ENCODE data around the gene IL33. TPM values are rescaled to one million over a fixed set of nuclear protein-coding genes. Genes with fewer than 3 reads are reported as not detected.

IL33 gene
- total RNA-seq, 2 experiments from 2014 or later: not detected

GRCh38 chr9:6194934-6195333, 20.7 kb upstream of the IL33 start:
- CTCF ChIA-PET: interaction anchor here (0.6 to 1.5 kb wide), 5 partner anchors 9 to 649 kb away, joined by 3 to 8 read pairs (median 3); partner anchors contain the start of gene UHRF2
- H3K4me1 Mint-ChIP-seq: no peaks in the 10 kb centered on the region
- no peaks in the 10 kb centered on the region for H3K9me3 Mint-ChIP-seq (ENCODE audit: low read depth)
- intact Hi-C loops (cut with DNase I, micrococcal nuclease): loop anchor here in 1 of 2 experiments (10.0 kb wide), 1 partner anchor 110 kb away; no protein-coding TSS in a partner anchor
- no peak overlapping the region for H3K4me3 Mint-ChIP-seq
- peaks cover 14% of the 10 kb centered on the region for H3K27me3 Mint-ChIP-seq
- no peaks in the 10 kb centered on the region for H3K36me3 Mint-ChIP-seq (ENCODE audit: low read depth)
- ATAC-seq (no peak), DNase-seq (no peak)
- POLR2A ChIA-PET: no interaction called here
- H3K27ac Mint-ChIP-seq: no peak overlapping the region

GRCh38 chr9:6195714-6196360, 19.8 kb upstream of the IL33 start:
- Mint-ChIP-seq H3K27ac (no peak overlapping the region), H3K36me3 (ENCODE audit: low read depth) (no peaks in the 10 kb centered on the region), H3K27me3 (peaks cover 19% of the 10 kb centered on the region), H3K4me1 (no peaks in the 10 kb centered on the region), H3K4me3 (no peak overlapping the region), H3K9me3 (ENCODE audit: low read depth) (no peaks in the 10 kb centered on the region)
- no peak for ATAC-seq
- CTCF ChIA-PET: no interaction called here
- POLR2A ChIA-PET: no interaction called here
- intact Hi-C loops (cut with DNase I, micrococcal nuclease): loop anchor here in 1 of 2 experiments (10.0 kb wide), 1 partner anchor 109 kb away; no protein-coding TSS in a partner anchor
- no peak for DNase-seq

GRCh38 chr9:6197330-6197729, 18.3 kb upstream of the IL33 start:
- Mint-ChIP-seq H3K27ac (no peak overlapping the region), H3K27me3 (peaks cover 18% of the 10 kb centered on the region), H3K4me1 (no peaks in the 10 kb centered on the region), H3K4me3 (no peak overlapping the region), H3K9me3 (ENCODE audit: low read depth) (no peaks in the 10 kb centered on the region), H3K36me3 (ENCODE audit: low read depth) (no peaks in the 10 kb centered on the region)
- CTCF ChIA-PET: interaction anchor here (0.6 to 0.9 kb wide), 4 partner anchors 51 to 120 kb away, joined by 3 read pairs; no protein-coding TSS in a partner anchor
- POLR2A ChIA-PET: no interaction called here
- ATAC-seq (no peak), DNase-seq (no peak)
- intact Hi-C loops (cut with DNase I, micrococcal nuclease): loop anchor here (1.0 to 10.0 kb wide), 2 partner anchors 107 to 109 kb away; no protein-coding TSS in a partner anchor

GRCh38 chr9:6198251-6198650, 17.4 kb upstream of the IL33 start:
- Mint-ChIP-seq H3K4me3 (no peak overlapping the region), H3K27me3 (peaks cover 20% of the 10 kb centered on the region), H3K9me3 (ENCODE audit: low read depth) (no peaks in the 10 kb centered on the region), H3K27ac (no peak overlapping the region), H3K4me1 (no peaks in the 10 kb centered on the region), H3K36me3 (ENCODE audit: low read depth) (no peaks in the 10 kb centered on the region)
- ChIA-PET CTCF (interaction anchor here (0.8 to 0.9 kb wide), 2 partner anchors 50 to 119 kb away, joined by 3 read pairs; no protein-coding TSS in a partner anchor), POLR2A (interaction anchor here (0.7 kb wide), 1 partner anchor 105 kb away, joined by 3 read pairs; no protein-coding TSS in a partner anchor)
- DNase-seq: no peak
- no peak for ATAC-seq
- intact Hi-C loops (cut with DNase I, micrococcal nuclease): loop anchor here in 1 of 2 experiments (10.0 kb wide), 1 partner anchor 107 kb away; no protein-coding TSS in a partner anchor

GRCh38 chr9:6199596-6199995, 16.0 kb upstream of the IL33 start:
- peaks cover 26% of the 10 kb centered on the region for H3K27me3 Mint-ChIP-seq

GRCh38 chr9:6200761-6201160, 14.8 kb upstream of the IL33 start:
- intact Hi-C loops (cut with DNase I, micrococcal nuclease): no loop called here
- DNase-seq (no peak), ATAC-seq (no peak)
- Mint-ChIP-seq H3K9me3 (ENCODE audit: low read depth) (peaks cover 2% of the 10 kb centered on the region), H3K27ac (no peak overlapping the region), H3K27me3 (peaks cover 28% of the 10 kb centered on the region), H3K4me1 (no peaks in the 10 kb centered on the region), H3K36me3 (ENCODE audit: low read depth) (no peaks in the 10 kb centered on the region), H3K4me3 (no peak overlapping the region)
- ChIA-PET POLR2A (no interaction called here), CTCF (interaction anchor here (0.8 to 0.9 kb wide), 2 partner anchors 105 to 1128 kb away, joined by 3 read pairs; no protein-coding TSS in a partner anchor)

More at GRCh38 chr9:6199596-6199995, 16.0 kb upstream of the IL33 start:
- ChIA-PET POLR2A (no interaction called here), CTCF (interaction anchor here (0.6 to 0.8 kb wide), 2 partner anchors 102 to 233 kb away, joined by 3 read pairs; no protein-coding TSS in a partner anchor)
- ATAC-seq: no peak
- H3K4me1 Mint-ChIP-seq: no peaks in the 10 kb centered on the region
- H3K27ac Mint-ChIP-seq: no peak overlapping the region
- intact Hi-C loops (cut with DNase I, micrococcal nuclease): loop anchor here in 1 of 2 experiments (10.0 kb wide), 1 partner anchor 105 kb away; no protein-coding TSS in a partner anchor
- peaks cover 2% of the 10 kb centered on the region for H3K9me3 Mint-ChIP-seq (ENCODE audit: low read depth)
- H3K36me3 Mint-ChIP-seq (ENCODE audit: low read depth): no peaks in the 10 kb centered on the region
- DNase-seq: no peak
- no peak overlapping the region for H3K4me3 Mint-ChIP-seq

- Mint-ChIP-seq H3K4me1 (no peaks in the 10 kb centered on the region), H3K4me3 (no peak overlapping the region), H3K36me3 (ENCODE audit: low read depth) (peaks cover 2% of the 10 kb centered on the region), H3K27ac (no peak overlapping the region), H3K9me3 (ENCODE audit: low read depth) (peaks cover 34% of the 10 kb centered on the region), H3K27me3 (peaks cover 8% of the 10 kb centered on the region)
- ATAC-seq (no peak), DNase-seq (no peak)
- POLR2A ChIA-PET: no interaction called here
- CTCF ChIA-PET: interaction anchor here (0.7 kb wide), 1 partner anchor 17 kb away, joined by 3 read pairs; no protein-coding TSS in a partner anchor
- intact Hi-C loops (cut with DNase I, micrococcal nuclease): no loop called here
Observed at GRCh38 chr9:6209966-6210365, 5.6 kb upstream of the IL33 start.

GRCh38 chr9:6212722-6213375, 2.8 kb upstream of the IL33 start:
- intact Hi-C loops (cut with DNase I, micrococcal nuclease): no loop called here
- Mint-ChIP-seq H3K9me3 (ENCODE audit: low read depth) (peaks cover 21% of the 10 kb centered on the region), H3K27me3 (peaks cover 16% of the 10 kb centered on the region), H3K4me1 (no peaks in the 10 kb centered on the region), H3K4me3 (no peak overlapping the region), H3K36me3 (ENCODE audit: low read depth) (peaks cover 2% of the 10 kb centered on the region), H3K27ac (no peak overlapping the region)
- DNase-seq: no peak
- ATAC-seq: no peak
- POLR2A ChIA-PET: no interaction called here
- CTCF ChIA-PET: no interaction called here

- H3K4me3 Mint-ChIP-seq: no peak overlapping the region
- peaks cover 10% of the 10 kb centered on the region for H3K9me3 Mint-ChIP-seq (ENCODE audit: low read depth)
- no peak for DNase-seq
- ChIA-PET CTCF (no interaction called here), POLR2A (no interaction called here)
- intact Hi-C loops (cut with DNase I, micrococcal nuclease): no loop called here
- H3K36me3 Mint-ChIP-seq (ENCODE audit: low read depth): peaks cover 1% of the 10 kb centered on the region
- no peaks in the 10 kb centered on the region for H3K4me1 Mint-ChIP-seq
- H3K27me3 Mint-ChIP-seq: peaks cover 21% of the 10 kb centered on the region
- H3K27ac Mint-ChIP-seq: no peak overlapping the region
- ATAC-seq: no peak
Observed at GRCh38 chr9:6214434-6214833, 1.2 kb upstream of the IL33 start.

- CTCF ChIA-PET: no interaction called here
- Mint-ChIP-seq H3K4me1 (no peaks in the 10 kb centered on the region), H3K27me3 (peaks cover 21% of the 10 kb centered on the region), H3K27ac (no peak overlapping the region), H3K9me3 (ENCODE audit: low read depth) (peaks cover 8% of the 10 kb centered on the region), H3K36me3 (ENCODE audit: low read depth) (no peaks in the 10 kb centered on the region), H3K4me3 (no peak overlapping the region)
- DNase-seq (no peak), ATAC-seq (no peak)
- intact Hi-C loops (cut with DNase I, micrococcal nuclease): no loop called here
- POLR2A ChIA-PET: no interaction called here
Observed at GRCh38 chr9:6214903-6215302, 704 bp upstream of the IL33 start.

- intact Hi-C loops (cut with DNase I, micrococcal nuclease): no loop called here
- Mint-ChIP-seq H3K9me3 (ENCODE audit: low read depth) (peaks cover 1% of the 10 kb centered on the region), H3K4me1 (no peaks in the 10 kb centered on the region), H3K27ac (no peak overlapping the region), H3K4me3 (no peak overlapping the region), H3K36me3 (ENCODE audit: low read depth) (no peaks in the 10 kb centered on the region), H3K27me3 (peaks cover 21% of the 10 kb centered on the region)
- ChIA-PET CTCF (no interaction called here), POLR2A (no interaction called here)
- DNase-seq (no peak), ATAC-seq (no peak)
Observed at GRCh38 chr9:6216002-6216401, 395 bp downstream of the IL33 start.

GRCh38 chr9:6216951-6217350, 1.3 kb downstream of the IL33 start:
- H3K27me3 Mint-ChIP-seq: peaks cover 23% of the 10 kb centered on the region
- no peak overlapping the region for H3K4me3 Mint-ChIP-seq
- no peak for DNase-seq
- ChIA-PET POLR2A (no interaction called here), CTCF (no interaction called here)
- no peaks in the 10 kb centered on the region for H3K4me1 Mint-ChIP-seq
- H3K27ac Mint-ChIP-seq: no peak overlapping the region
- intact Hi-C loops (cut with DNase I, micrococcal nuclease): no loop called here
- no peak for ATAC-seq
- no peaks in the 10 kb centered on the region for H3K36me3 Mint-ChIP-seq (ENCODE audit: low read depth)
- no peaks in the 10 kb centered on the region for H3K9me3 Mint-ChIP-seq (ENCODE audit: low read depth)
